IMR-90 (cell line): Measurements from ENCODE around the gene NUDT1. TPM values are rescaled to one million over a fixed set of nuclear protein-coding genes. Genes with fewer than 3 reads are reported as not detected.

Experiments
- ATAC-seq: fragments of 200-7000 bp; cut with Tn5 transposase; 2 replicates; pipeline ENCODE4 v1.9.1; 2020; ENCODE audit warnings: low read depth, mild to moderate bottlenecking, moderate library complexity
- BruUV-seq: library from RNA; stranded (reverse); fragments of 400-500 nt; replicated peaks from 2 replicates; lab custom pipeline; 2021; lab: Mats Ljungman, UMichigan
- CTCF ChIA-PET: fragments of 300-600 bp; formaldehyde crosslinking; extraction: SDS; loops from one replicate; lab custom pipeline; 2021; ENCODE audit warnings: antibody characterized with exemption; lab: Yijun Ruan, JAX
- POLR2A ChIA-PET: fragments of 300-600 bp; sonication (Branson Sonifier 250); formaldehyde crosslinking; loops from one replicate; lab custom pipeline; 2022; ENCODE audit warnings: antibody characterized with exemption; ENCODE audit not compliant: unreplicated experiment; lab: Charles Lee
- DNase-seq: peaks from one replicate; pipeline ENCODE4 v3.0.0; 2013
- H2AFZ ChIP-seq: replicated peaks from 2 replicates; pipeline ENCODE3; 2013; ENCODE audit warnings: low read length, mild to moderate bottlenecking; ENCODE audit not compliant: poor library complexity
- H2AK5ac ChIP-seq: 2 replicates; pipeline ENCODE4 v1.6.1; 2013; ENCODE audit warnings: low read depth, low read length, inconsistent platforms
- H2AK9ac ChIP-seq: replicated peaks from 2 replicates; pipeline ENCODE3; 2013; ENCODE audit warnings: mild to moderate bottlenecking, low read depth, low read length, moderate library complexity; ENCODE audit not compliant: poor library complexity
- H2BK120ac ChIP-seq: 2 replicates; pipeline ENCODE4 v1.6.1; 2013; ENCODE audit warnings: low read depth, low read length, inconsistent platforms
- H2BK15ac ChIP-seq: 3 replicates; pipeline ENCODE4 v1.6.1; 2013; ENCODE audit warnings: low read depth, low read length, inconsistent platforms
- H2BK20ac ChIP-seq: 2 replicates; pipeline ENCODE4 v1.6.1; 2013; ENCODE audit warnings: low read depth, mild to moderate bottlenecking, inconsistent platforms, low read length, moderate library complexity
- H2BK5ac ChIP-seq: 2 replicates; pipeline ENCODE4 v1.6.1; 2013; ENCODE audit warnings: mild to moderate bottlenecking, low read depth, low read length, inconsistent platforms; ENCODE audit not compliant: poor library complexity, severe bottlenecking
- H3K14ac ChIP-seq: replicated peaks from 2 replicates; pipeline ENCODE4 v1.6.1; 2013; ENCODE audit warnings: low read depth, low read length, inconsistent platforms
- H3K18ac ChIP-seq: 2 replicates; pipeline ENCODE4 v1.6.1; 2013; ENCODE audit warnings: low read depth, low read length, control low read depth
- H3K23ac ChIP-seq: 2 replicates; pipeline ENCODE4 v1.6.1; 2013; ENCODE audit warnings: low read depth, low read length, inconsistent platforms
- H3K27ac ChIP-seq: 2 replicates; pipeline ENCODE4 v1.5.1; 2013; ENCODE audit warnings: mild to moderate bottlenecking, control low read depth, low read length; ENCODE audit not compliant: insufficient read depth
- H3K27me3 ChIP-seq: 2 replicates; pipeline ENCODE4 v1.6.1; 2013; ENCODE audit warnings: low read length; ENCODE audit not compliant: control insufficient read depth, insufficient read depth
- H3K36me3 ChIP-seq: 2 replicates; pipeline ENCODE4 v1.6.1; 2013; ENCODE audit warnings: low read length, mixed read lengths; ENCODE audit not compliant: control insufficient read depth, insufficient read depth
- H3K4ac ChIP-seq: 2 replicates; pipeline ENCODE4 v1.6.1; 2013; ENCODE audit warnings: low read depth, low read length, inconsistent platforms
- H3K4me1 ChIP-seq: 2 replicates; pipeline ENCODE4 v1.6.1; 2013; ENCODE audit warnings: low read length, mixed read lengths; ENCODE audit not compliant: control insufficient read depth, insufficient read depth
- H3K4me2 ChIP-seq: 2 replicates; pipeline ENCODE4 v1.6.1; 2013; ENCODE audit warnings: low read depth, mild to moderate bottlenecking, control low read depth, low read length, moderate library complexity
- H3K4me3 ChIP-seq: 2 replicates; pipeline ENCODE4 v1.5.1; 2013; ENCODE audit warnings: low read depth, mild to moderate bottlenecking, control low read depth, low read length, moderate library complexity; ENCODE audit not compliant: insufficient read depth
- H3K56ac ChIP-seq: 2 replicates; pipeline ENCODE4 v1.6.1; 2013; ENCODE audit warnings: low read length, inconsistent platforms; ENCODE audit not compliant: insufficient read depth; ENCODE audit errors: extremely low read depth
- H3K79me1 ChIP-seq, 2 experiments: 2 replicates each; pipeline ENCODE4 v1.6.1; 2013; ENCODE audit warnings: low read length in 2 of 2, inconsistent platforms in 1 of 2, low read depth in 1 of 2
- H3K9ac ChIP-seq: 2 replicates; pipeline ENCODE4 v1.6.1; 2013; ENCODE audit warnings: low read depth, low read length, control low read depth
- H3K9me1 ChIP-seq: 2 replicates; pipeline ENCODE4 v1.6.1; 2013; ENCODE audit warnings: low read length, inconsistent platforms; ENCODE audit not compliant: insufficient read depth
- H3K9me3 ChIP-seq: 2 replicates; pipeline ENCODE4 v1.6.1; 2013; ENCODE audit warnings: low read length; ENCODE audit not compliant: control insufficient read depth, insufficient read depth
- H4K20me1 ChIP-seq: 2 replicates; pipeline ENCODE4 v1.6.1; 2013; ENCODE audit warnings: low read length, inconsistent platforms; ENCODE audit not compliant: insufficient read depth
- H4K5ac ChIP-seq: 2 replicates; pipeline ENCODE4 v1.6.1; 2013; ENCODE audit warnings: mild to moderate bottlenecking, low read depth, low read length, control low read depth
- H4K8ac ChIP-seq, 2 experiments: 2 replicates each; pipeline ENCODE4 v1.6.1; 2013; ENCODE audit warnings: low read depth in 2 of 2, low read length in 2 of 2, control low read depth in 1 of 2, inconsistent platforms in 1 of 2
- H4K91ac ChIP-seq: 2 replicates; pipeline ENCODE4 v1.6.1; 2013; ENCODE audit warnings: low read depth, low read length, inconsistent platforms; ENCODE audit not compliant: insufficient read depth
- MAFK ChIP-seq: IDR thresholded peaks from 2 replicates; pipeline ENCODE4 v1.6.1; 2012; ENCODE audit warnings: low read depth, low read length, improper control_type of control experiment
- RAD21 ChIP-seq: IDR thresholded peaks from 2 replicates; pipeline ENCODE4 v1.6.1; 2012; ENCODE audit warnings: low read length, improper control_type of control experiment
- RFX5 ChIP-seq: IDR thresholded peaks from 2 replicates; pipeline ENCODE4 v1.8.0; 2012; ENCODE audit warnings: low read depth, mild to moderate bottlenecking, low read length, moderate library complexity
- WGBS, 2 experiments: methylation state at CpG; one replicate each; pipeline versions ENCODE4 v1.1.5 to v1.1.7; 2013; ENCODE audit warnings: missing lambda C conversion rate in 2 of 2; ENCODE audit not compliant: insufficient read length in 1 of 2; ENCODE audit errors: extremely low coverage in 2 of 2; 5-methylcytosine and 5-hydroxymethylcytosine counted together
- dilution Hi-C: fragments of 300-500 bp; cut with HindIII; formaldehyde crosslinking; loops from one replicate; pipeline ENCODE4 v1.14.3; 2018; ENCODE audit warnings: low sequenced_read_pairs; ENCODE audit not compliant: unreplicated experiment
- in situ Hi-C: fragments of 300-500 bp; cut with MboI; formaldehyde crosslinking; loops from 3 replicates; pipeline ENCODE4 v1.14.3; 2019; ENCODE audit warnings: low sequenced_read_pairs, inconsistent platforms, mixed read lengths
- intact Hi-C: fragments of 100-400 bp; cut with micrococcal nuclease; formaldehyde crosslinking; loops from 2 replicates; pipeline ENCODE4 v1.10.0; 2022
- polyA plus RNA-seq, 3 experiments: library from polyadenylated mRNA; depleted of rRNA; stranded (reverse); fragments of >200 nt; gene quantifications; 2 replicates each; pipeline ENCODE4 v1.2.3, GENCODE V29; 2012; ENCODE audit warnings: low replicate concordance in 1 of 3
- total RNA-seq: library from RNA; depleted of rRNA; stranded (reverse); fragments of >200 nt; gene quantifications from 2 replicates; pipeline ENCODE4 v1.2.3, GENCODE V29; 2012

The NUDT1 gene
- total and polyA plus RNA-seq, 2 of the 4 experiments (the other 2 are of a cell fraction): 33.4 to 49.1 TPM

DNA sequence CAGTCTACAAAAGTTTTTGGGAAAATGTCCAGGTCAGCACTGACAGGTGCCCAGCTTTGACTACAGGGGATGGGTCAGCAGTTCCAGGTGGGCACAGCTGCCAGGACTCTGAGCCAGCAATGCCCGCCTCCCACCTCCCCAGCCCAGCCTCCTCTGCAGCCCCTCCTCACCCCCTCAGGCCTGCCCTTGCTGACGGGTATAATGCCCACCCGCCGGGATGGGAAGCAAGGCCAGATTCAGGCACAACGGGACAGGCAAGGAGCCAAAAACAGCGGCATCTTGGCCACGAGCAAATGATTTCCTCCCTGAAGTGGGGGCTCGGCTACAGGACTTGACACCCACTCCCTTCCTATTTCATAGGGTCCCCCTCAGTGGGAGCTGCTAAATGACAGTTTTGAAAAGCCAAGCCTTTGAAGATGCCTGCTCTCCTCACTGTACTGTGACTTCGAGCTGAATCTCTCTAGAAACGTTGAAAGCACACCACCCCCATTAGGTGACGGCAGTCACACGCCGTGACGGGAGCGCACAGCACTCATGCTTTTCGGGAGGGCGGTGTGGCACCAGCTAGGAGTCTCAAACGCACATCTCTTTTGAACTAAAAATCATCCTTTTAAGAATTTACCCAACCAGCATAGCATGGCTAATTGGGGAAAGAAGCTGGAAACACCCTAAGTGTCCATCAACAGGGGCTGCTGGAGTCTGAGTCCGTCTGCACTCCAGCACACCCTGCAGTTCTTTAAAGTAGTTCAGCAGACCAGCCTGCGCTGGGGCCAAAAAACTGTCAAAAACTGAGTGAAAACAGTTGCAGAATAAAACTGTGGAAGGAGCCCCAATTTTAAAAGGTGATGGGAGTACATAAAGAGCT, 38.9 kb upstream of the NUDT1 start:
- TF ChIP-seq RFX5 (no peak), RAD21 (no peak), MAFK (no peak)
- peaks cover 0 to 25% of the 10 kb centered on the region in 2 experiments for H3K79me1 ChIP-seq
- H2BK20ac ChIP-seq: no peak overlapping the region
- peaks cover 16% of the 10 kb centered on the region for H3K4me1 ChIP-seq
- DNase-seq (no peak), ATAC-seq (no peak; the same call in 1 of the 2 replicates)
- no peak overlapping the region for H3K14ac ChIP-seq
- H3K4me2 ChIP-seq: no peak overlapping the region
- no peaks in the 10 kb centered on the region for H3K27me3 ChIP-seq
- BruUV-seq: no TSS peak
- H3K23ac ChIP-seq: no peak overlapping the region
- H3K9me3 ChIP-seq: no peaks in the 10 kb centered on the region
- dilution Hi-C loops (no loop called here), intact Hi-C loops (loop anchor here (10.0 kb wide), 1 partner anchor 98 kb away; no protein-coding TSS in a partner anchor), in situ Hi-C loops (loop anchor here (10.0 kb wide), 1 partner anchor 628 kb away; the partner anchor contains the start of gene PSMG3)
- peak overlapping the region; percentile 9; the same call in 1 of the 2 replicates for H2AK5ac ChIP-seq
- H4K5ac ChIP-seq: no peak overlapping the region
- H3K36me3 ChIP-seq: peaks cover 21% of the 10 kb centered on the region
- H2BK120ac ChIP-seq: no peak overlapping the region
- no peak overlapping the region for H4K91ac ChIP-seq
- H3K4me3 ChIP-seq: no peak overlapping the region
- H2BK5ac ChIP-seq: no peak overlapping the region
- H2BK15ac ChIP-seq: no peak overlapping the region
- no peak overlapping the region for H3K4ac ChIP-seq
- ChIA-PET POLR2A (no interaction called here), CTCF (interaction anchor here (1.0 kb wide), 2 partner anchors 8 to 539 kb away, joined by 3 read pairs; no protein-coding TSS in a partner anchor)
- peaks cover 14% of the 10 kb centered on the region for H3K9me1 ChIP-seq
- H2AFZ ChIP-seq: no peak overlapping the region
- H4K20me1 ChIP-seq: peaks cover 4% of the 10 kb centered on the region
- H3K9ac ChIP-seq: no peak overlapping the region
- 80% methylated on average over 2 of the region's 20 CpGs; no CpG with 5 or more reads in 1 of the 2 experiments for WGBS, 2 experiments
- H2AK9ac ChIP-seq: no peak overlapping the region
- H4K8ac ChIP-seq: no peak overlapping the region
- H3K27ac ChIP-seq: no peak overlapping the region
- no peak overlapping the region for H3K56ac ChIP-seq
- no peak overlapping the region for H3K18ac ChIP-seq
